K562 (cell line): ENCODE data around the gene IL12RB2.

Experiments used
- EZH2 ChIP-seq: IDR thresholded peaks from 2 replicates; pipeline ENCODE4 v1.6.1; 2012; ENCODE audit warnings: low read depth, mild to moderate bottlenecking, inconsistent platforms, low read length, borderline replicate concordance
- SMARCB1 ChIP-seq: IDR thresholded peaks from 2 replicates; pipeline ENCODE4 v1.6.1; 2011; ENCODE audit warnings: improper control_type of control experiment, low read depth; ENCODE audit not compliant: insufficient read length
- TF ChIP-seq, protein P1 (sequence below), 3 experiments: IDR thresholded peaks in 2 of 3; conservative IDR thresholded peaks in 1 of 3; 2 replicates each; pipeline ENCODE4 v1.5.1; 2011 to 2012; ENCODE audit warnings: low read length in 3 of 3, mild to moderate bottlenecking in 3 of 3, control low read depth in 2 of 3, improper control_type of control experiment in 1 of 3, inconsistent platforms in 1 of 3, low read depth in 1 of 3, mixed read lengths in 1 of 3, moderate library complexity in 1 of 3; ENCODE audit not compliant: insufficient read depth in 2 of 3

GRCh38 chr1:67269061-67269460 is 38.6 kb upstream of the IL12RB2 start:
- TF ChIP-seq SMARCB1 (no peak), EZH2 (no peak)
- TF ChIP-seq, protein P1, sequence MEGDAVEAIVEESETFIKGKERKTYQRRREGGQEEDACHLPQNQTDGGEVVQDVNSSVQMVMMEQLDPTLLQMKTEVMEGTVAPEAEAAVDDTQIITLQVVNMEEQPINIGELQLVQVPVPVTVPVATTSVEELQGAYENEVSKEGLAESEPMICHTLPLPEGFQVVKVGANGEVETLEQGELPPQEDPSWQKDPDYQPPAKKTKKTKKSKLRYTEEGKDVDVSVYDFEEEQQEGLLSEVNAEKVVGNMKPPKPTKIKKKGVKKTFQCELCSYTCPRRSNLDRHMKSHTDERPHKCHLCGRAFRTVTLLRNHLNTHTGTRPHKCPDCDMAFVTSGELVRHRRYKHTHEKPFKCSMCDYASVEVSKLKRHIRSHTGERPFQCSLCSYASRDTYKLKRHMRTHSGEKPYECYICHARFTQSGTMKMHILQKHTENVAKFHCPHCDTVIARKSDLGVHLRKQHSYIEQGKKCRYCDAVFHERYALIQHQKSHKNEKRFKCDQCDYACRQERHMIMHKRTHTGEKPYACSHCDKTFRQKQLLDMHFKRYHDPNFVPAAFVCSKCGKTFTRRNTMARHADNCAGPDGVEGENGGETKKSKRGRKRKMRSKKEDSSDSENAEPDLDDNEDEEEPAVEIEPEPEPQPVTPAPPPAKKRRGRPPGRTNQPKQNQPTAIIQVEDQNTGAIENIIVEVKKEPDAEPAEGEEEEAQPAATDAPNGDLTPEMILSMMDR (IDR thresholded peaks at IDR 0.05 in 2 of 3, conservative IDR thresholded peaks at IDR 0.05 in 1 of 3; ENCODE audit: insufficient read depth in 2 of 3, low read depth in 1 of 3, low read length in 3 of 3): no peak
